ENCODE results near the gene KLHL35. TPM values are rescaled to one million over a fixed set of nuclear protein-coding genes. Genes with fewer than 3 reads are reported as not detected.

KLHL35 gene
- total and polyA plus RNA-seq, 4 donors = 0.62 to 2.4 (median 1.7) TPM

DNA sequence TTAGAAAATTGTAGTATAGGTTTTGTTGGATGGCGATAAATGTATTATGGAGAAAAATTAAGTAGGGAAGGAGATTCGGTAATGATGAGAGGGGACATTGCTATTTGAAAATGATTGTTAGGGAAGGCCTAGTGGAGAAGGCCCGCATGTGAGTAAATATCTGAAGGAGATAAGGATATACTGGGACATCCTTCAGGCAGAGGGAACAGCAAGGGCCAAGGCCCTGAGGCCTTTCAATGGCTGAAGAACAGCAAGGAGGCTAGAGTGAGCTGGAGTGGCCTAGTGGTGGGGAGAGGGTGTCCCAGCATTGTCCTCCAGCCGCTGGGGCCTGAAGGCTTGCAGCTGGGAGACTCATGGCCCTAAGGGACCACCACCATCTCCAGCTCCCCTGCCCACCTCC lies 58.4 kb downstream of the KLHL35 start:
- Histone ChIP-seq H3K9me3 (ENCODE audit: control insufficient read depth in 4 of 4, insufficient read depth in 3 of 4, low read length in 3 of 4) (peaks cover 0 to 2% (median 0%) of the 10 kb centered on the region in 4 donors), H3K27ac (ENCODE audit: low read depth in 1 of 2, low read length in 1 of 2) (peak overlapping the region in 1 of 2 donors; percentile 44), H3K4me1 (ENCODE audit: control insufficient read depth in 5 of 5, insufficient read depth in 5 of 5, low read length in 5 of 5) (peaks cover 0 to 6% (median 0%) of the 10 kb centered on the region in 5 donors), H3K27me3 (ENCODE audit: control insufficient read depth in 3 of 3, insufficient read depth in 3 of 3, low read length in 2 of 3) (no peaks in the 10 kb centered on the region), H3K36me3 (ENCODE audit: control insufficient read depth in 4 of 4, insufficient read depth in 4 of 4, low read length in 4 of 4) (no peaks in the 10 kb centered on the region), H3K4me3 (no peak overlapping the region), H3K9ac (ENCODE audit: insufficient read depth in 1 of 2, low read length in 2 of 2) (no peak overlapping the region)
- ATAC-seq (ENCODE audit: insufficient read depth, low FRiP score) (no peak), DNase-seq (no peak)
- no peak for TF ChIP-seq CTCF (IDR thresholded peaks at IDR 0.05; ENCODE audit: control extremely low read depth, extremely low read depth)
- WGBS, 2 donors = 92 to 94% methylated on average over 4 of the region's 4 CpGs

- Histone ChIP-seq H3K36me3 (ENCODE audit: control insufficient read depth in 4 of 4, insufficient read depth in 4 of 4, low read length in 4 of 4) (no peaks in the 10 kb centered on the region), H3K27ac (ENCODE audit: low read depth in 1 of 2, low read length in 1 of 2) (no peak overlapping the region), H3K9ac (ENCODE audit: insufficient read depth in 1 of 2, low read length in 2 of 2) (no peak overlapping the region), H3K4me1 (ENCODE audit: control insufficient read depth in 5 of 5, insufficient read depth in 5 of 5, low read length in 5 of 5) (peaks cover 0 to 6% (median 0%) of the 10 kb centered on the region in 5 donors), H3K27me3 (ENCODE audit: control insufficient read depth in 3 of 3, insufficient read depth in 3 of 3, low read length in 2 of 3) (no peaks in the 10 kb centered on the region), H3K4me3 (no peak overlapping the region), H3K9me3 (ENCODE audit: control insufficient read depth in 4 of 4, insufficient read depth in 3 of 4, low read length in 3 of 4) (peaks cover 0 to 2% (median 0%) of the 10 kb centered on the region in 4 donors)
- no peak for TF ChIP-seq CTCF (IDR thresholded peaks at IDR 0.05; ENCODE audit: control extremely low read depth, extremely low read depth)
- ATAC-seq (ENCODE audit: insufficient read depth, low FRiP score) = no peak
- 85 to 93% methylated on average over 8 of the region's 8 CpGs for WGBS, 2 donors
- no peak for DNase-seq
Observed at GRCh38 chr11:75373201-75373600, 59.8 kb downstream of the KLHL35 start.

Small RNA genes lying within 50 kb of the gene (small RNA-seq; reads per million reads assigned to genes)
- gene SNORD15A (ENCODE audit: low replicate concordance) (not detected), gene SNORD15B (ENCODE audit: low replicate concordance) (128 reads per million, percentile 98 among the genes with 10 or more reads in this experiment)

Other genes with a start within 250 kb of the KLHL35 start
- under 1 TPM; 0.11 to 0.58 TPM for gene TPBGL, start 192.4 kb downstream of the KLHL35 start, total RNA-seq
- under 1 TPM; 0.12 to 0.55 TPM for gene TPBGL, start 192.4 kb downstream of the KLHL35 start, polyA plus RNA-seq
- 100 to 1,000 TPM in 1 of 2 donors, 10 to 100 TPM in 1; 64.4 to 145 TPM for gene ARRB1, start 81.5 kb downstream of the KLHL35 start, total RNA-seq
- 10 to 100 TPM; 39.8 to 46.0 TPM for gene ARRB1, start 81.5 kb downstream of the KLHL35 start, polyA plus RNA-seq
- gene RPS3, start 33.7 kb downstream of the KLHL35 start, total RNA-seq = 1,000 to 10,000 TPM; 1,036 to 2,104 TPM
- 1,000 to 10,000 TPM; 2,193 to 2,813 TPM for gene RPS3, start 33.7 kb downstream of the KLHL35 start, polyA plus RNA-seq
- gene GDPD5, start 92.7 kb upstream of the KLHL35 start, total RNA-seq = 10 to 100 TPM; 15.9 to 24.7 TPM
- gene GDPD5, start 92.7 kb upstream of the KLHL35 start, polyA plus RNA-seq = 1 to 10 TPM; 6.2 to 8.2 TPM
- 100 to 1,000 TPM; 234 to 585 TPM for gene SERPINH1, start 129.1 kb upstream of the KLHL35 start, total RNA-seq
- gene SERPINH1, start 129.1 kb upstream of the KLHL35 start, polyA plus RNA-seq = 100 to 1,000 TPM; 112 to 340 TPM
- 10 to 100 TPM in 1 of 2 donors, 1 to 10 TPM in 1; 8.1 to 17.8 TPM for gene MAP6, start 235.8 kb upstream of the KLHL35 start, total RNA-seq
- 1 to 10 TPM; 5.8 to 6.4 TPM for gene MAP6, start 235.8 kb upstream of the KLHL35 start, polyA plus RNA-seq